ENCODE measurements around the gene SOHLH2.

The SOHLH2 gene

GRCh38 chr13:36214163-36214921, at the start of gene SOHLH2:
Gene SOHLH2 (minus strand): TSS chr13:36214556. CDS start chr13:36214526, 30 bp downstream.
- DNase-seq, result no peak

- DNase-seq, result no peak
Observed at GRCh38 chr13:36261976-36262375, 47.6 kb upstream of the SOHLH2 start.

- DNase-seq, result no peak
Observed at GRCh38 chr13:36261011-36261410, 46.7 kb upstream of the SOHLH2 start.

- DNase-seq, result no peak
Observed at GRCh38 chr13:36259361-36260137, 45.2 kb upstream of the SOHLH2 start.

DNA sequence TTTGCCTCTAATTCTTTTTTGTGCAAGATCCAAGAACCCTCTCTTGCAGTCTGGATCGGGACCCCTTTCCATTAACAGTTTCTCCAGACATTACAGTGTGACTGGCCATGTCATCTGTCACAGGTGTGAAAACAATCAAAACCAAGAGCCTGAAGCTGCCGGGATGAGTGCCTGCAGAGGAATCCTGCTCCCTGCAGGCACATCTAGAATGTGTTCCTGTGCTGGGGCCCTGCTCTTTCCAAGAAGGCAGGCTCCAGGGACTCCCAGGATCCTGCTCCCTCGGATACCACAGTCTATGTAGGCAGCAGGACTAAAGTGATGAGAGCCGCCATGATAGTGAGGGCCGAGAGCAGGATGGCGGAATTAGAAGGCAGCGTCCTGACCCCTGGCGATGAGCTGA, 44.5 kb upstream of the SOHLH2 start:
- DNase-seq, result no peak

- no peak for DNase-seq
Observed at GRCh38 chr13:36251526-36251925, 37.2 kb upstream of the SOHLH2 start.

- no peak for DNase-seq
Observed at GRCh38 chr13:36251017-36251416, 36.7 kb upstream of the SOHLH2 start.

DNA sequence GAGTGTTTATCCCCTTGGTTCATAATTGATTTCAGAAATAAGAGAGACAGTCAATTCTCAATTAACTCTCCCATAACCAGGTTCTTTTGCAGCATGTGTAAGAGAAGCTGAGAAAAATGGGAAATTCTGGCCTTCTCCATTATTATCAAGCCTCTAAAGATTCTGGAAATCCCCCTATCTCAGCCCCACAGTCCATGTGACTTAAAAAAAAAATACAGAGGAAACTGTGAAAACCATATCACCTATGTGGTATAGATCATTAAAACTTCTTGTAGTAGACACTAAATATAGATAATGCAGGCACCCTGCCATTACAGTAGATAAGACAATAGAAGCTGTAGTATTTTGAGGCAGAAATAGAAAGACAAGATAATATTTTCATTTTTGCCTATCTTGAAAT, 34.3 kb upstream of the SOHLH2 start:
- no peak for DNase-seq

DNA sequence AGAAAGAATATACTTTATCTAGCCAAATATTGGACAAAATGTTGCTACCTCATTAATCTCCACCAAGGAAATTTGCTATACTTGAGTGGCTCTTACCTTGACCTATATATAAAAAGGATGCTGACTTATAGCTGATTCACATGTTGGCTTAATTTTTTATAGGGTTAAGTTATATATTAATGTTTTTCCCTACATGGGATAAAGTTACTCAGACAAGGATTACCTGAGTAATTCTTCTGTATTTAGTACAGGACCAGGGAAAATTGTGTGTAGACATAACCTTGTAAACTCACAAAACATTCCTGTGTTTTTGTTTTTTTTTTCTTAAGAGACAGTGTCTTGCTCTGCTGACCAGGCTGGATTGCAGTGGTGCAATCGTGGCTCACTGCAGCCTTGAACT, 30.6 kb upstream of the SOHLH2 start:
- no peak for DNase-seq

DNA sequence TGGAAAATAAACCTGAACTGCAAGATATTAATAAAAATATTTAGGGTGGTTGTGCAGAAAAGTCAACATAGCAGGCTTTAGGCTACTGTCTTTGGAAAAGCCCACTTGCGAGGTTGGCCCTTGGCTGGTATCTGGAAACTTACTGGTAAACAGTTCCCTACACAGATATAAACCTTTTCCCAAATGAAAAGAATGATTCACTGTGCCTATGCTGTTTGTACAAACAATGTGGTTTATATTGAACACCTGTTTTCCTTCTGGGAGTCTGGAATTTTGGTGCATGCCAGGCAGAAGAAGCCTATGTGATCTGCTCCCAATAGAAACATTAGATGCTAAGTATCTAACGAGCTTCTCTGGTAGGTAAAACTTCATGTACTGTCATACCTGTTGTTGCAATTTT, 29.7 kb upstream of the SOHLH2 start:
- no peak for DNase-seq

GRCh38 chr13:36242761-36243160, 28.4 kb upstream of the SOHLH2 start:
- DNase-seq, result no peak

DNA sequence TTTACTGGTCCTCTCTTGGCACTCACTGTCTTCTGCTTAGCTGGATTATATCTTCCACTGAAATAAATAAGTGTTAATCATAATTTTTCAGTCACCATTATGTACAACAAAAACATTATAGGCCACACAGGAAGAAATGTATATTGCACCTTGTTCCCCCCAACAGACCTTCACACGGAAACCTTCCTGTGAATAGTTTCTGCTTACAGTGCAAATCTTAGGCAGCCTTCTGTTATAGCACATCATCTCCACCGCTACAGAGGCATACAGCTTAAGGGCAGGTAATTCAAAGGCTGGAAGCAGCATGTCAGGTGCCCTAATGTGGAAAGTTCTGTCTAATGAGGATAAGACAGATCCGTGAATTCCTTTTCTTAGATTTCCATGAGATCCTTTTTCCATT, 16.9 kb upstream of the SOHLH2 start:
- DNase-seq, result no peak

- DNase-seq, result no peak
Observed at GRCh38 chr13:36224730-36225129, 10.4 kb upstream of the SOHLH2 start.

GRCh38 chr13:36219883-36220282, 5.5 kb upstream of the SOHLH2 start:
- no peak for DNase-seq

DNA sequence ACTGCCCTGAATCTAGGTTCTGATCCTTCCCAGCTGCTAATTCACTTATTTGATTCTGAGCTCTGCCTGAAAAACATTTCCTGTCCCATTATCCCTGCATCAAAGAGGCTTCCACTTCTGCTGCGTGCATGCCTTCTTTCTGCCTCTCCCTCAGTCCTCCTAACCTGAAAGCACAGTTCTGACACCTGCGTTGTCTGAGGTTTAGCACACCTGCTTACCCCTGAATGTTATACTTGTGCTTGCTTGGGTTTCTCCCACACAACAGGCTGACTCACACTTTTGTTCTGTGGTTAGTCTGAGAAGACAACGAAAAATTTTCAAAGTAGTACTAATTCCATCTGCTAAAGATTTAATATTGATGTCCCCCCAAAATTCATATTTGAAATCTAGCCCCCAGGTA, 3.1 kb upstream of the SOHLH2 start:
- no peak for DNase-seq

- no peak for DNase-seq
Observed at GRCh38 chr13:36212789-36213188, 1.6 kb downstream of the SOHLH2 start.

GRCh38 chr13:36211567-36211966, 2.8 kb downstream of the SOHLH2 start:
- no peak for DNase-seq

- DNase-seq, result no peak
Observed at GRCh38 chr13:36210738-36211137, 3.6 kb downstream of the SOHLH2 start.

DNA sequence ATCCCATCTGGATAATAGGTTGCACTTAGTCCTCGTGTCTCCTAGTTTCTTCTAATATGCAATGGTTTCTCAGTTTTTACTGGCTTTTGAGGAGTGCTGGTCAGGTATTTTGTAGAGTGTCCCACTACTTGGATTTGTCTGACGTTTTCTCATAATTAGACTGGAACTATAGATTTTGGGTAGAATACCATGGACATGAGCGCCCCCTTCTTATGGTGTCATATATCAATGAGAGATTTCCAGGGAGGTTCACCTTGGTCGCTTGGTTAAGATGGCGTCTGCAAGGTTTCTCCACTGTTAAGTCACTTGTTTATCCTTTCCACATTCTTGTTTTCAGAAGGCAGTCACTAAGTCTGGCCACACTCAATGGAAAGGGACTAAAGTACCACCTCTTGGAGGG, 6.7 kb downstream of the SOHLH2 start:
- DNase-seq, result no peak

GRCh38 chr13:36193151-36193855, 21.1 kb downstream of the SOHLH2 start:
- DNase-seq, result no peak

- DNase-seq, result no peak
Observed at GRCh38 chr13:36192166-36192565, 22.2 kb downstream of the SOHLH2 start.

DNA sequence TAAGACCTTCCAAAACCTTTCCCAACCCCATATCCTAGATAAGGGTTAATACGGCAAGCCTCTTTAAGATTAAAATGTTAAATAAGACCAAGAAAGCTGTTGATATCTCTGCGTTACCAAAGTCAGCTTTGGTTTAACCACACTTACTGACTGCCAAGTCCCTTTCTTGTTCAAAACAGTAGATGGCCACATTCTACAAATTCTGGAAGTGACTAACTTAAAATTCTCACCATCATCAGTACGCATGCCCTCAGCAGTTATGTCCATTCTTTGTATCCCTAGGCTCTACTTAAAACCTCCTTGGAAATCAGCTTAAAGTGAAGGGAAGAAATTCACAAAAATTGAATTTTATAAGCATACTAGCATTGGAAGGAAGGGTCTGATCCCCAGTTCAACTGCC, 23.6 kb downstream of the SOHLH2 start:
- no peak for DNase-seq

DNA sequence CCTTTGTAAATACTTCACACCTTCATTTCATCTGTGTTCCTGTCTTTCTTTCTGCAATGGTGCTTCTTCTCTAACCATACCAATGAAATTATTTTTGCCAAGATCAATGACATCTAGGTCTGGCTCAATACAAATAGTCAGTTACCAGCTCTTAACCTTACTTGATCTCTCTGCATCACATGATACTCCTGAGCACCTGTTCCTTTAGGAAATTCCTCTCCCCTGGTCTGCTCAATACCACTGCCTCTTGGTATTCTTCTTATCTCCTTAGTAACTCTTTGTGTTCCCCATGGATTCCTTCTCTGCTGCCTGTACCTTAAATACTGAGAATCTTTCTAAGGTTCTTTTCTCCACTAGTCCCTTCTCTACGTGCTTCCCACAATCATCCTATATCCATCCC, 25.9 kb downstream of the SOHLH2 start:
- DNase-seq, result no peak

GRCh38 chr13:36183901-36184300, 30.5 kb downstream of the SOHLH2 start:
- DNase-seq, result no peak
